ENCODE results near the gene KIAA1671. TPM values are rescaled to one million over a fixed set of nuclear protein-coding genes. Genes with fewer than 3 reads are reported as not detected.

The KIAA1671 gene
- total and polyA plus RNA-seq, 2 donors (not counting 1 experiment from before 2014, with no cell fraction given) = 0.01 to 0.02 TPM

GRCh38 chr22:25013607-25014006 is 61.1 kb downstream of the KIAA1671 start:
- Mint-ChIP-seq H3K9me3 (ENCODE audit: insufficient read depth) (no peaks in the 10 kb centered on the region), H3K27ac (no peak overlapping the region), H3K27me3 (peaks cover 14% of the 10 kb centered on the region), H3K4me3 (no peak overlapping the region), H3K4me1 (no peaks in the 10 kb centered on the region)
- Histone ChIP-seq H3K9ac (ENCODE audit: low read length) (no peak overlapping the region), H4K20me1 (ENCODE audit: control insufficient read depth, insufficient read depth, low read length, poor library complexity, severe bottlenecking) (no peaks in the 10 kb centered on the region), H3K27me3 (replicated peaks in 1 of 4; ENCODE audit: control extremely low read depth in 1 of 4, control insufficient read depth in 3 of 4, insufficient read depth in 4 of 4, low read length in 3 of 4) (no peaks in the 10 kb centered on the region), H3K4me2 (replicated peaks; ENCODE audit: low read depth, low read length, poor library complexity, severe bottlenecking) (no peak overlapping the region), H3K4me3 (ENCODE audit: control extremely low read depth in 1 of 5, extremely low read depth in 1 of 5, insufficient read depth in 1 of 5, low read depth in 2 of 5, low read length in 4 of 5) (no peak overlapping the region), H3K79me2 (ENCODE audit: control insufficient read depth, insufficient read depth, low read length) (no peaks in the 10 kb centered on the region), H3K9me3 (ENCODE audit: control extremely low read depth in 1 of 3, control insufficient read depth in 2 of 3, insufficient read depth in 1 of 3, low read length in 2 of 3) (no peaks in the 10 kb centered on the region), H3K36me3 (replicated peaks in 1 of 2; ENCODE audit: control extremely low read depth in 1 of 2, control insufficient read depth in 1 of 2, extremely low read depth in 1 of 2, insufficient read depth in 2 of 2, low read length in 1 of 2) (no peaks in the 10 kb centered on the region), H3K4me1 (ENCODE audit: control insufficient read depth in 2 of 2, insufficient read depth in 2 of 2, low read length in 2 of 2) (no peaks in the 10 kb centered on the region), H3K27ac (ENCODE audit: low read length in 2 of 2) (no peak overlapping the region), H2AFZ (ENCODE audit: insufficient read depth, low read depth, low read length, poor library complexity, severe bottlenecking) (no peak overlapping the region)
- TF ChIP-seq EZH2 (IDR thresholded peaks at IDR 0.05; ENCODE audit: borderline replicate concordance, insufficient read depth, low read depth, low read length, poor library complexity, severe bottlenecking) = no peak
- TF ChIP-seq CTCF (IDR thresholded peaks at IDR 0.05) = no peak
- ChIA-PET CTCF (interaction anchor here (0.7 kb wide), 1 partner anchor 17 kb away, joined by 3 read pairs; no protein-coding TSS in a partner anchor), POLR2A (no interaction called here)
- ATAC-seq (ENCODE audit: low read depth) = no peak
- intact Hi-C loops (cut with micrococcal nuclease) = no loop called here
- no peak for DNase-seq
- no CpG with 5 or more reads among the region's 1 CpG for WGBS (ENCODE audit: insufficient coverage)

GRCh38 chr22:25014896-25015755 is 62.6 kb downstream of the KIAA1671 start:
- DNase-seq (no peak), ATAC-seq (ENCODE audit: low read depth) (no peak)
- Mint-ChIP-seq H3K9me3 (ENCODE audit: insufficient read depth) (no peaks in the 10 kb centered on the region), H3K4me3 (no peak overlapping the region), H3K27me3 (peaks cover 19% of the 10 kb centered on the region), H3K27ac (no peak overlapping the region), H3K4me1 (no peaks in the 10 kb centered on the region)
- Histone ChIP-seq H3K27ac (ENCODE audit: low read length in 2 of 2) (no peak overlapping the region), H2AFZ (ENCODE audit: insufficient read depth, low read depth, low read length, poor library complexity, severe bottlenecking) (no peak overlapping the region), H3K4me2 (replicated peaks; ENCODE audit: low read depth, low read length, poor library complexity, severe bottlenecking) (no peak overlapping the region), H3K9ac (ENCODE audit: low read length) (no peak overlapping the region), H3K4me3 (ENCODE audit: control extremely low read depth in 1 of 5, extremely low read depth in 1 of 5, insufficient read depth in 1 of 5, low read depth in 2 of 5, low read length in 4 of 5) (no peak overlapping the region), H4K20me1 (ENCODE audit: control insufficient read depth, insufficient read depth, low read length, poor library complexity, severe bottlenecking) (no peaks in the 10 kb centered on the region), H3K27me3 (replicated peaks in 1 of 4; ENCODE audit: control extremely low read depth in 1 of 4, control insufficient read depth in 3 of 4, insufficient read depth in 4 of 4, low read length in 3 of 4) (peaks cover 0 to 3% (median 0%) of the 10 kb centered on the region in 4 experiments), H3K36me3 (replicated peaks in 1 of 2; ENCODE audit: control extremely low read depth in 1 of 2, control insufficient read depth in 1 of 2, extremely low read depth in 1 of 2, insufficient read depth in 2 of 2, low read length in 1 of 2) (no peaks in the 10 kb centered on the region), H3K4me1 (ENCODE audit: control insufficient read depth in 2 of 2, insufficient read depth in 2 of 2, low read length in 2 of 2) (no peaks in the 10 kb centered on the region), H3K79me2 (ENCODE audit: control insufficient read depth, insufficient read depth, low read length) (no peaks in the 10 kb centered on the region), H3K9me3 (ENCODE audit: control extremely low read depth in 1 of 3, control insufficient read depth in 2 of 3, insufficient read depth in 1 of 3, low read length in 2 of 3) (no peaks in the 10 kb centered on the region)
- intact Hi-C loops (cut with micrococcal nuclease) = no loop called here
- TF ChIP-seq EZH2 (IDR thresholded peaks at IDR 0.05; ENCODE audit: borderline replicate concordance, insufficient read depth, low read depth, low read length, poor library complexity, severe bottlenecking) (no peak), CTCF (IDR thresholded peaks at IDR 0.05) (no peak)
- 82% methylated on average over 3 of the region's 5 CpGs for WGBS (ENCODE audit: insufficient coverage)
- ChIA-PET CTCF (no interaction called here), POLR2A (no interaction called here)
